ENCODE data around the gene MYRF.
A peak's percentile ranks its signal among the peaks of the same experiment; 100 is the strongest.

Gene MYRF

GRCh38 chr11:61828629-61829407 lies 76.4 kb downstream of the MYRF start:
- DNase-seq = peak; percentile 80

GRCh38 chr11:61829806-61830205 lies 77.4 kb downstream of the MYRF start:
- no peak for DNase-seq

GRCh38 chr11:61830237-61831105 lies 78.0 kb downstream of the MYRF start:
- no peak for DNase-seq

- no peak for DNase-seq
These were observed 79.8 kb downstream of the MYRF start for GRCh38 chr11:61832207-61832606.

GRCh38 chr11:61832754-61833153 lies 80.3 kb downstream of the MYRF start:
- DNase-seq = no peak

- no peak for DNase-seq
These were observed 81.0 kb downstream of the MYRF start for GRCh38 chr11:61833471-61833870.

GRCh38 chr11:61833926-61834277 lies 81.5 kb downstream of the MYRF start:
- DNase-seq = no peak

GRCh38 chr11:61834278-61835048 lies 82.0 kb downstream of the MYRF start:
- peak; percentile 93 for DNase-seq

- DNase-seq = no peak
These were observed 83.8 kb downstream of the MYRF start for GRCh38 chr11:61836193-61836592.

- DNase-seq = no peak
These were observed 85.1 kb downstream of the MYRF start for GRCh38 chr11:61837411-61838005.

All from RPMI8226 (cell line).